ENCODE results near the gene SLC26A6. TPM values are rescaled to one million over a fixed set of nuclear protein-coding genes. Genes with fewer than 3 reads are reported as not detected.

SLC26A6 gene
- total and polyA plus RNA-seq, 8 donors, result 14.8 to 279 (median 54.0) TPM

GRCh38 chr3:48581621-48582481 is 53.4 kb downstream of the SLC26A6 start:
- Histone ChIP-seq H3K36me3 (peaks cover 0 to 11% (median 6%) of the 10 kb centered on the region in 4 donors), H3K4me3 (no peak overlapping the region), H3K9me3 (no peaks in the 10 kb centered on the region), H3K27me3 (no peaks in the 10 kb centered on the region), H3K27ac (no peak overlapping the region), H3K4me1 (no peaks in the 10 kb centered on the region)
- 85 to 90% (median 87%) methylated on average over 10 to 14 of the region's 14 CpGs for WGBS, 5 donors
- intact Hi-C loops (cut with DNase I; ENCODE audit: low total_unique reads), result no loop called here
- TF ChIP-seq EP300 (IDR thresholded peaks at IDR 0.05), result no peak
- no peak for TF ChIP-seq CTCF (IDR thresholded peaks at IDR 0.05)
- TF ChIP-seq POLR2AphosphoS5 (IDR thresholded peaks at IDR 0.05), result no peak
- no peak for TF ChIP-seq POLR2A (IDR thresholded peaks at IDR 0.05)
- no peak for DNase-seq

- Histone ChIP-seq H3K27me3 (no peaks in the 10 kb centered on the region), H3K36me3 (peaks cover 0 to 4% (median 0%) of the 10 kb centered on the region in 4 donors), H3K27ac (no peak overlapping the region), H3K4me1 (no peaks in the 10 kb centered on the region), H3K4me3 (no peak overlapping the region), H3K9me3 (no peaks in the 10 kb centered on the region)
- TF ChIP-seq POLR2AphosphoS5 (IDR thresholded peaks at IDR 0.05), result no peak
- TF ChIP-seq CTCF (IDR thresholded peaks at IDR 0.05), result no peak
- no peak for TF ChIP-seq EP300 (IDR thresholded peaks at IDR 0.05)
- no peak for TF ChIP-seq POLR2A (IDR thresholded peaks at IDR 0.05)
- intact Hi-C loops (cut with DNase I; ENCODE audit: low total_unique reads), result no loop called here
- WGBS, 5 donors, result 66 to 82% (median 71%) methylated on average over 3 to 4 of the region's 4 CpGs
- no peak for DNase-seq
Measured at GRCh38 chr3:48576647-48577046, 58.6 kb downstream of the SLC26A6 start.

Small RNA genes within 50 kb of the gene (small RNA-seq; reads per million reads assigned to genes)
- gene AC141002.1, result 0 reads per million in 4 donors

Other genes with a start within 250 kb of the SLC26A6 start
- 100 to 1,000 TPM in 4 of 5 donors, 10 to 100 TPM in 1; 86.7 to 874 (median 314) TPM for gene PLXNB1, start 205.4 kb downstream of the SLC26A6 start, total RNA-seq
- 100 to 1,000 TPM in 1 of 3 donors, 10 to 100 TPM in 2; 13.9 to 157 (median 45.0) TPM for gene PLXNB1, start 205.4 kb downstream of the SLC26A6 start, polyA plus RNA-seq
- 10 to 100 TPM in 1 of 5 donors, 1 to 10 TPM in 4; 1.8 to 12.5 (median 7.1) TPM for gene CCDC51, start 195.3 kb downstream of the SLC26A6 start, total RNA-seq
- gene CCDC51, start 195.3 kb downstream of the SLC26A6 start, polyA plus RNA-seq, result 10 to 100 TPM in 1 of 3 donors, 1 to 10 TPM in 2; 6.0 to 10.3 (median 9.5) TPM
- gene TMA7, start 195.2 kb downstream of the SLC26A6 start, total RNA-seq, result 100 to 1,000 TPM; 107 to 298 (median 230) TPM
- 100 to 1,000 TPM; 644 to 702 (median 660) TPM for gene TMA7, start 195.2 kb downstream of the SLC26A6 start, polyA plus RNA-seq
- gene ATRIP, start 188.7 kb downstream of the SLC26A6 start, total RNA-seq, result 10 to 100 TPM in 2 of 5 donors, 1 to 10 TPM in 3; 2.3 to 34.4 (median 5.5) TPM
- gene ATRIP, start 188.7 kb downstream of the SLC26A6 start, polyA plus RNA-seq, result 1 to 10 TPM; 2.9 to 5.8 (median 3.2) TPM
- gene SHISA5, start 131.3 kb downstream of the SLC26A6 start, total RNA-seq, result 100 to 1,000 TPM in 1 of 5 donors, 10 to 100 TPM in 4; 43.4 to 182 (median 51.8) TPM
- gene SHISA5, start 131.3 kb downstream of the SLC26A6 start, polyA plus RNA-seq, result 100 to 1,000 TPM in 1 of 3 donors, 10 to 100 TPM in 2; 57.5 to 116 (median 58.7) TPM
- 1 to 10 TPM in 4 of 5 donors, not detected in 1; 1.0 to 9.6 (median 3.0) TPM for gene PFKFB4, start 78.7 kb downstream of the SLC26A6 start, total RNA-seq
- gene PFKFB4, start 78.7 kb downstream of the SLC26A6 start, polyA plus RNA-seq, result 1 to 10 TPM in 2 of 3 donors, under 1 TPM in 1; 0.61 to 3.2 (median 1.5) TPM
- under 1 TPM in 2 of 5 donors, not detected in 3; 0.37 to 0.58 TPM for gene UCN2, start 71.7 kb downstream of the SLC26A6 start, total RNA-seq
- 1 to 10 TPM in 1 of 3 donors, under 1 TPM in 1, not detected in 1; 0.31 to 3.3 TPM for gene UCN2, start 71.7 kb downstream of the SLC26A6 start, polyA plus RNA-seq
- gene COL7A1, start 40.1 kb downstream of the SLC26A6 start, total RNA-seq, result 10 to 100 TPM in 2 of 5 donors, 1 to 10 TPM in 3; 1.8 to 75.3 (median 7.6) TPM
- gene COL7A1, start 40.1 kb downstream of the SLC26A6 start, polyA plus RNA-seq, result 100 to 1,000 TPM in 1 of 3 donors, 1 to 10 TPM in 2; 6.3 to 123 (median 7.7) TPM
- 100 to 1,000 TPM; 178 to 568 (median 259) TPM for gene UQCRC1, start 25.8 kb downstream of the SLC26A6 start, total RNA-seq
- gene UQCRC1, start 25.8 kb downstream of the SLC26A6 start, polyA plus RNA-seq, result 100 to 1,000 TPM; 218 to 347 (median 295) TPM
- gene TMEM89, start 13.7 kb downstream of the SLC26A6 start, total RNA-seq, result not detected
- under 1 TPM in 1 of 3 donors, not detected in 2; 0.62 TPM for gene TMEM89, start 13.7 kb downstream of the SLC26A6 start, polyA plus RNA-seq
- gene CELSR3, start 27.4 kb upstream of the SLC26A6 start, total RNA-seq, result 1 to 10 TPM in 4 of 5 donors, not detected in 1; 1.5 to 2.3 (median 1.9) TPM
- gene CELSR3, start 27.4 kb upstream of the SLC26A6 start, polyA plus RNA-seq, result under 1 TPM; 0.15 to 1.00 (median 0.53) TPM
- gene NCKIPSD, start 50.5 kb upstream of the SLC26A6 start, total RNA-seq, result 10 to 100 TPM; 16.2 to 46.7 (median 32.6) TPM
- 1 to 10 TPM; 6.1 to 7.7 (median 6.1) TPM for gene NCKIPSD, start 50.5 kb upstream of the SLC26A6 start, polyA plus RNA-seq
- 100 to 1,000 TPM; 102 to 234 (median 110) TPM for gene IP6K2, start 81.8 kb upstream of the SLC26A6 start, total RNA-seq
- gene IP6K2, start 81.8 kb upstream of the SLC26A6 start, polyA plus RNA-seq, result 10 to 100 TPM; 44.1 to 87.5 (median 65.7) TPM
- gene PRKAR2A, start 212.4 kb upstream of the SLC26A6 start, total RNA-seq, result 10 to 100 TPM; 12.1 to 65.9 (median 47.3) TPM
- 10 to 100 TPM in 1 of 3 donors, 1 to 10 TPM in 2; 6.9 to 11.0 (median 9.2) TPM for gene PRKAR2A, start 212.4 kb upstream of the SLC26A6 start, polyA plus RNA-seq